ENCODE data around the gene EXOC3.

EXOC3 gene

DNA sequence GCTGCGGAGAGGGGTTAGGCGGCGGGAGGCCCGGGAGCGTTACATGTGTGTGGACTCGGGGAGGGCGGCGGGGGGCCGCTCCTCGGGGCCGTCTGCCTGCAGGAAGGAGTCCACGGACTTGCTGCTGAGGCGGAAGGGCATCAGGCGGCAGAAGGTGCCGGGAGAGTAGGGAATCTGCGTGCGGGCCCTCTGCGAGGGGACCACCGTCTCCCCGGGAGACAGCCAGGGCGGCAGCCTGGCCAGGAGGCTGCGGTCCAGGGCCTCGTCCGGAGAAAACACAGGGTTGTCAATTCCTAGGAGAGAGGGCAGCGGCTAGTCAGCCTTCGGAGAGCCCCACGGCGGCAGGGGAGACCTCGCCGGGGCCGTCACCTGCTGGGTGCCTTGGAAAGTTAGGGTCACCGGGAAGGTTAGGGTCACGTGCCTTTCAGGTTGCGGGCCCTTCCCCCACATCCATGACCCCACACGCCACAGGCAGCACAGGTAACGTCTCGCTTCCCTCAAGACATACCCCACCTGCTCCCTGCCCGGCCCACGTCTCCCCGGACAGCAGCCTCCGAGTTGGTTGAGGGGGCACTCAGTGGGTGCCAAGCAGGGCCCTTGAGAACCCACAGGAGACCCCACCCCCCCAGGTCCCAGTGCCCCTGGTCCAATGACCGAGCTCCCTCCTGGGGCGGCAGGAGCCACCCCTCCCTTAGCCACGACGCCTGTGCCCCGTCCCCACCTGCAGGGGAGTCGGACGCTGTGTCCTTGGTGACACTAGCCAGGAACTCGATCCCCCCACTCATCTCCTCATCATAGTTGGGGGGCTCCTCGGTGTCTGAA is 32.1 kb downstream of the EXOC3 start:
- Histone ChIP-seq H3K4me3 (ENCODE audit: low read length) (peak overlapping the region; percentile 56; the same call in 1 of the 2 replicates), H3K36me3 (ENCODE audit: insufficient read depth, low read depth, low read length) (no peaks in the 10 kb centered on the region), H3K9ac (ENCODE audit: low read depth, low read length) (no peak overlapping the region), H3K4me1 (ENCODE audit: insufficient read depth, low read length) (no peaks in the 10 kb centered on the region), H3K27ac (ENCODE audit: low read length) (no peak overlapping the region), H3K27me3 (ENCODE audit: insufficient read depth, low read length) (peaks cover 46% of the 10 kb centered on the region), H3K9me3 (ENCODE audit: insufficient read depth, low read depth, low read length) (no peaks in the 10 kb centered on the region)

DNA sequence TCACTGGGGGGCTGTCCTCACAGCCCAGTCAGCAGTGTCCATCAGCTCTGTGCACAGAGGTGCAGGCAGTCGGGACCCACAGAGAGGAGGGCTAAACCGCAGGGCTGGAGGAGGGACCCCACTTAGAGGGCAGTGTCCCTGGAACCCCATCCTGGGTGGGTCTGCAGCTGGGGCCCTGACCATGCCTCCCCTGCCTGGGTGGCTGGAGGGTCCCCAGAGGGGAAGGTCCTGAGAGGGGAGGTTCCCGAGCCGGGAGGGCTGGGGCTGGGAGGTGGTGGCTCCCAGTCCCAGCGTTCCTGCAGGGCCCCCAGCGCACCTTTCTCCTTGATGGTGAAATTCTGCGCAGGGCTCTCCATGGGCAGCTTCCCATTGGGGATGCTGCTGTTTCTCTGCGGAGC is 32.7 kb downstream of the EXOC3 start:
- Histone ChIP-seq H3K4me3 (ENCODE audit: low read length) (no peak overlapping the region), H3K9ac (ENCODE audit: low read depth, low read length) (no peak overlapping the region), H3K27ac (ENCODE audit: low read length) (no peak overlapping the region), H3K36me3 (ENCODE audit: insufficient read depth, low read depth, low read length) (no peaks in the 10 kb centered on the region), H3K4me1 (ENCODE audit: insufficient read depth, low read length) (no peaks in the 10 kb centered on the region), H3K27me3 (ENCODE audit: insufficient read depth, low read length) (peaks cover 46% of the 10 kb centered on the region), H3K9me3 (ENCODE audit: insufficient read depth, low read depth, low read length) (no peaks in the 10 kb centered on the region)

DNA sequence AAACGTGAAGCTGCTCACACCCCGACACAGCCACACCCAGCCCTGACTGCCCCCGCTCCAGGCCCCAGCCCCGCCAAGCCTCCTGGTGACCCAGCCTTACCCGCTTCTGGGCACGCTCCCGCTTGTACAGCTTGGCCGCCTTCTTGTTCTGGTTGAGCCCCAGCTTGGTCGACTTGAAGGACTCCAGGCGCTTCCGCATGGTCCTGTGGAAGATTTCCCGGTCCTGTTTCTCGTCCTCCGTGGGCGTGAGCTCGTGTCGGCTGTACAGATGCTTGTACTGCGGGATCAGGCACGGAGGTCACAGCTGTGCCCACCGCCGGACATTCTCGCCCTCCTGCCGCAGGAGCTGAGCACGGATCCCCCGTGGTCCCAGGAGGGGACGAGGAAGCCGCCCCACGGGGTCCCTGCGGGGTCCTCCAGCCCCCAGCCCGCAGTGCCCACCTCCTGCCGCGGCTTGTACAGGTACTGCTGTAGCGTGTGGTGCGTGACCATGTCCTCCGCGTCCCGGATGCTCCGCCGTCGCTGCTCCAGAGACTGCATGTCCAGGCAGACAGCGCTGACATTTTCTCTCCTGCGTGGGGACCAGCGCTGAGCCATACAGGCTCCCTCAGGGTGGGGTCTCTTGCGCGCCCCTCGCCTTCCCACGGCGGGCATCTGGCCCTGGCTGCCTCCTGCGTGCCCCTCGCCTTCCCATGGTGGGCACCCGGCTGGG is 33.3 kb downstream of the EXOC3 start:
- Histone ChIP-seq H3K27ac (ENCODE audit: low read length) (no peak overlapping the region), H3K36me3 (ENCODE audit: insufficient read depth, low read depth, low read length) (no peaks in the 10 kb centered on the region), H3K4me3 (ENCODE audit: low read length) (no peak overlapping the region), H3K9ac (ENCODE audit: low read depth, low read length) (no peak overlapping the region), H3K4me1 (ENCODE audit: insufficient read depth, low read length) (no peaks in the 10 kb centered on the region), H3K27me3 (ENCODE audit: insufficient read depth, low read length) (peaks cover 46% of the 10 kb centered on the region), H3K9me3 (ENCODE audit: insufficient read depth, low read depth, low read length) (no peaks in the 10 kb centered on the region)

- H3K36me3 ChIP-seq (ENCODE audit: insufficient read depth, low read depth, low read length): no peaks in the 10 kb centered on the region
- peaks cover 46% of the 10 kb centered on the region for H3K27me3 ChIP-seq (ENCODE audit: insufficient read depth, low read length)
- H3K27ac ChIP-seq (ENCODE audit: low read length): no peak overlapping the region
- H3K4me1 ChIP-seq (ENCODE audit: insufficient read depth, low read length): no peaks in the 10 kb centered on the region
- no peak overlapping the region for H3K4me3 ChIP-seq (ENCODE audit: low read length)
- H3K9ac ChIP-seq (ENCODE audit: low read depth, low read length): no peak overlapping the region
- no peaks in the 10 kb centered on the region for H3K9me3 ChIP-seq (ENCODE audit: insufficient read depth, low read depth, low read length)
Observed at GRCh38 chr5:476814-477175, 33.8 kb downstream of the EXOC3 start.

DNA sequence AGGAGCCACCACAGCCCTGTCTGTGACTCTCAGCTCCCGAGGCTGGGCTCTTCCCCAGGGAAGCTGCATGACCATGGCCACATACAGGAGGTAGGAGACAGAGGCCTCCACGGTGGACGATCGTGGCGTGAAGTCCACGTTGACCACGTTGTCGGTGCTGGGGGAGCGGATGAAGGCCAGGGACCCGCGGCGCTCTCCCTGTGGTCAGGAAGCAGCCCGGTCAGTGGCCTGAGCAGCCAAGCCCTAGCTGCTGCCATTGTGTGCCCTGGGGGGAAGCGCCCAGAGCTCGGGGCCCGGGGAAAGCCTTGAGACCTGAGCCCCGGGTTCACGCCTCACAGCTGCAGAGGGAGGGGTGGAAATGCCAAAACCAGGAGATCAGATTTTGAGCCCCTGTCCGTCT is 34.3 kb downstream of the EXOC3 start:
- no peaks in the 10 kb centered on the region for H3K9me3 ChIP-seq (ENCODE audit: insufficient read depth, low read depth, low read length)
- H3K27ac ChIP-seq (ENCODE audit: low read length): no peak overlapping the region
- H3K4me1 ChIP-seq (ENCODE audit: insufficient read depth, low read length): no peaks in the 10 kb centered on the region
- H3K9ac ChIP-seq (ENCODE audit: low read depth, low read length): no peak overlapping the region
- peaks cover 46% of the 10 kb centered on the region for H3K27me3 ChIP-seq (ENCODE audit: insufficient read depth, low read length)
- H3K36me3 ChIP-seq (ENCODE audit: insufficient read depth, low read depth, low read length): no peaks in the 10 kb centered on the region
- H3K4me3 ChIP-seq (ENCODE audit: low read length): no peak overlapping the region

DNA sequence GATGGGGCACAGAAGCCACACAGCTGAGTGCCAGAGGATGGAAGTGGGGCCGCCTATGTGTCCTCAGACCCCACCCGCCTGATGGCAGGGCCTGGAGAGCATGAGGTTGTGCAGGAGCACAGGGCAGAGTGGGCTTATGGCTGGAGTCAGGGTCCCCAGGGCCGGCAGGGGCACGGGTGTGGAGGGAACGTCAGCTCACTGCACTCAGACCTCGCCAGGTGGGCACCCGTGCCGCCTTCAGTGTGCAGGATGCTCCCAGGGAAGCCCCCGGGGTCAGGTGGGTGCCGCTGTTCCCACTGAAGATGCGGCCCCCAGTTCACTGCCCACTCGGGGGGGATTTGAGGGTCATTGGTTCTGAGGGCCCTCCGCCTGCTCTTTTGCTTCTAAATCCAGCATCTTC is 34.9 kb downstream of the EXOC3 start:
- Histone ChIP-seq H3K36me3 (ENCODE audit: insufficient read depth, low read depth, low read length) (no peaks in the 10 kb centered on the region), H3K4me1 (ENCODE audit: insufficient read depth, low read length) (no peaks in the 10 kb centered on the region), H3K27ac (ENCODE audit: low read length) (no peak overlapping the region), H3K9me3 (ENCODE audit: insufficient read depth, low read depth, low read length) (no peaks in the 10 kb centered on the region), H3K9ac (ENCODE audit: low read depth, low read length) (no peak overlapping the region), H3K4me3 (ENCODE audit: low read length) (no peak overlapping the region), H3K27me3 (ENCODE audit: insufficient read depth, low read length) (peaks cover 46% of the 10 kb centered on the region)

DNA sequence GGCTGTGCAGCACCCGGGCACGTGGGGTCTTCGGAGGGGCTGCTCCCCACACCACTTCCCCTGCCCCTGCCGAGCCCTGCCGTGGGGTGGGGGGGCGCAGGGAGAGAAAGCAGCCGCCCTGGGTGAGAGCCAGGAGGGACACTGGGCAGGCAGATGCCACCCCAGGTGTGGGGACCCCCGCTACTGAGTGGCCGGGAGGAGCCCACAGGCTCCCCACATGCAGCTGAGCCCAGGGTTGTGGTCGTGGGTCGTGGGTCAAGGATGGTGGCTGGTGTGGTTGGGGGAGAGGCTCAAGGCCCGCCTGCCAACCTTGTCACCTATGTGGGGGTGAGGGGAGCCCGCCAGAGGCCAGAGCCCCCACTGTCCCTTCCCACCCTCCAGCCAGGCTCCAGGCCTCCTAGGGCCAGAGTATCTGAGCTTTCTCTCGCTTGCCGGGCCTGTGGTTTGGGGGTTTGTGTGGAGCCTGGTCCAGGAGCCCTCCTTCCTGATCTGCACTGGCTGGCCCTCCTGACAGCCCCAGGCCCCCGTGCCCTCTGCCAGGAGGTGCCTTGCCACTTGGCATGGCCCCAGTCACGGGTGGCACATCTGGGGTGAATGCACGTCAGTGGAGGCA is 35.5 kb downstream of the EXOC3 start:
- Histone ChIP-seq H3K9me3 (ENCODE audit: insufficient read depth, low read depth, low read length) (no peaks in the 10 kb centered on the region), H3K9ac (ENCODE audit: low read depth, low read length) (no peak overlapping the region), H3K4me1 (ENCODE audit: insufficient read depth, low read length) (no peaks in the 10 kb centered on the region), H3K36me3 (ENCODE audit: insufficient read depth, low read depth, low read length) (no peaks in the 10 kb centered on the region), H3K4me3 (ENCODE audit: low read length) (no peak overlapping the region), H3K27me3 (ENCODE audit: insufficient read depth, low read length) (peaks cover 44% of the 10 kb centered on the region), H3K27ac (ENCODE audit: low read length) (no peak overlapping the region)

GRCh38 chr5:478982-479535 is 36.1 kb downstream of the EXOC3 start:
- Histone ChIP-seq H3K27me3 (ENCODE audit: insufficient read depth, low read length) (peaks cover 38% of the 10 kb centered on the region), H3K9me3 (ENCODE audit: insufficient read depth, low read depth, low read length) (no peaks in the 10 kb centered on the region), H3K4me1 (ENCODE audit: insufficient read depth, low read length) (no peaks in the 10 kb centered on the region), H3K27ac (ENCODE audit: low read length) (no peak overlapping the region), H3K4me3 (ENCODE audit: low read length) (no peak overlapping the region), H3K9ac (ENCODE audit: low read depth, low read length) (no peak overlapping the region), H3K36me3 (ENCODE audit: insufficient read depth, low read depth, low read length) (no peaks in the 10 kb centered on the region)

- Histone ChIP-seq H3K9me3 (ENCODE audit: insufficient read depth, low read depth, low read length) (no peaks in the 10 kb centered on the region), H3K9ac (ENCODE audit: low read depth, low read length) (no peak overlapping the region), H3K27me3 (ENCODE audit: insufficient read depth, low read length) (peaks cover 31% of the 10 kb centered on the region), H3K4me1 (ENCODE audit: insufficient read depth, low read length) (no peaks in the 10 kb centered on the region), H3K36me3 (ENCODE audit: insufficient read depth, low read depth, low read length) (no peaks in the 10 kb centered on the region), H3K27ac (ENCODE audit: low read length) (no peak overlapping the region), H3K4me3 (ENCODE audit: low read length) (no peak overlapping the region)
Observed at GRCh38 chr5:479566-480319, 36.8 kb downstream of the EXOC3 start.

- H3K4me1 ChIP-seq (ENCODE audit: insufficient read depth, low read length): no peaks in the 10 kb centered on the region
- H3K36me3 ChIP-seq (ENCODE audit: insufficient read depth, low read depth, low read length): no peaks in the 10 kb centered on the region
- H3K9me3 ChIP-seq (ENCODE audit: insufficient read depth, low read depth, low read length): no peaks in the 10 kb centered on the region
- H3K4me3 ChIP-seq (ENCODE audit: low read length): no peak overlapping the region
- H3K27me3 ChIP-seq (ENCODE audit: insufficient read depth, low read length): peaks cover 15% of the 10 kb centered on the region
- H3K9ac ChIP-seq (ENCODE audit: low read depth, low read length): no peak overlapping the region
- H3K27ac ChIP-seq (ENCODE audit: low read length): no peak overlapping the region
Observed at GRCh38 chr5:481347-481746, 38.4 kb downstream of the EXOC3 start.

GRCh38 chr5:482021-482420 is 39.0 kb downstream of the EXOC3 start:
- Histone ChIP-seq H3K4me3 (ENCODE audit: low read length) (no peak overlapping the region), H3K9me3 (ENCODE audit: insufficient read depth, low read depth, low read length) (no peaks in the 10 kb centered on the region), H3K27me3 (ENCODE audit: insufficient read depth, low read length) (peaks cover 9% of the 10 kb centered on the region), H3K36me3 (ENCODE audit: insufficient read depth, low read depth, low read length) (no peaks in the 10 kb centered on the region), H3K4me1 (ENCODE audit: insufficient read depth, low read length) (no peaks in the 10 kb centered on the region), H3K27ac (ENCODE audit: low read length) (no peak overlapping the region), H3K9ac (ENCODE audit: low read depth, low read length) (no peak overlapping the region)

Data from iPS-20b (cell line).